Activated T-helper 2 cell treated with anti-CD3 and anti-CD28 coated beads, Interferon-gamma antibody, Interleukin-2, Interleukin-4, amounts not matched to agents 10 μg/mL and 5 μg/mL and 100 μg/mL, durations not matched to agents 14 hours and 24 hours and 36 hours (primary cell): ENCODE measurements around the gene IFNAR1. TPM values are rescaled to one million over a fixed set of nuclear protein-coding genes. Genes with fewer than 3 reads are reported as not detected.
A peak's percentile ranks its signal among the peaks of the same experiment; 100 is the strongest.

Experiments used
- DNase-seq: peaks from one replicate; pipeline ENCODE4 v3.0.0; 2021; ENCODE audit warnings: low spot score
- H3K27ac Mint-ChIP-seq: one replicate; pipeline ENCODE4 v1.8.0; 2021; ENCODE audit warnings: mixed read lengths
- H3K27me3 Mint-ChIP-seq: one replicate; pipeline ENCODE4 v1.8.0; 2021; ENCODE audit warnings: low read depth, mixed read lengths
- H3K36me3 Mint-ChIP-seq: one replicate; pipeline ENCODE4 v1.8.0; 2021; ENCODE audit warnings: low read depth, mixed read lengths
- H3K4me1 Mint-ChIP-seq: one replicate; pipeline ENCODE4 v1.8.0; 2021; ENCODE audit warnings: low read depth, mixed read lengths
- H3K4me3 Mint-ChIP-seq: one replicate; pipeline ENCODE4 v1.8.0; 2021; ENCODE audit warnings: low read depth, mild to moderate bottlenecking, moderate library complexity, mixed read lengths
- H3K9me3 Mint-ChIP-seq: one replicate; pipeline ENCODE4 v1.8.0; 2021; ENCODE audit warnings: mixed read lengths
- intact Hi-C: fragments of 100-400 bp; cut with micrococcal nuclease; formaldehyde crosslinking; loops from one replicate; pipeline ENCODE4 v1.15.1; 2023
- total RNA-seq: library from RNA; stranded (reverse); gene quantifications from 2 replicates; pipeline ENCODE4 v1.2.3, GENCODE V29; 2022

IFNAR1 gene
- total RNA-seq, 1 donor from 2014 or later = 26.8 TPM

DNA sequence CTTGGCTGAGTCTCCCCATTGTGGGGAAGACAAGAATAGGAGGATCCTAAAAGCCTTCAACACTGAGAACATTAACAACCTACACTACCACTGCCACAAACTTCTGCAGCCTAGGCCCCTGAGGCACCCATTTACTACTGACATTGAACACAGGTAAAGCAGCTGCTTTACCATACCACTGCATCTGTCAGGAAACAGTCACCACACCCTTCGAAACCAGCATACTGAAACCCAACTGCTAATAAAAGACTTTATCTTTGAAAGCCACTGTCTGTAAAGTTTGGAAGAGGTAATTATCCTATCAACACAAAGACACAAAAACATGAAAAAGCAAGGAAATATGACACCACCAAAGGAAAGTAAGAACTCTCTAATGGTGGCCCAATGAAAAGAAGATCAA lies 7.4 kb downstream of the IFNAR1 start:
- no peak for DNase-seq
- Mint-ChIP-seq H3K4me1 (peaks cover 52% of the 10 kb centered on the region), H3K9me3 (peaks cover 22% of the 10 kb centered on the region), H3K27me3 (no peaks in the 10 kb centered on the region), H3K27ac (peak overlapping the region; percentile 13), H3K4me3 (peak overlapping the region; percentile 14), H3K36me3 (peaks cover 67% of the 10 kb centered on the region)
- intact Hi-C loops = no loop called here

DNA sequence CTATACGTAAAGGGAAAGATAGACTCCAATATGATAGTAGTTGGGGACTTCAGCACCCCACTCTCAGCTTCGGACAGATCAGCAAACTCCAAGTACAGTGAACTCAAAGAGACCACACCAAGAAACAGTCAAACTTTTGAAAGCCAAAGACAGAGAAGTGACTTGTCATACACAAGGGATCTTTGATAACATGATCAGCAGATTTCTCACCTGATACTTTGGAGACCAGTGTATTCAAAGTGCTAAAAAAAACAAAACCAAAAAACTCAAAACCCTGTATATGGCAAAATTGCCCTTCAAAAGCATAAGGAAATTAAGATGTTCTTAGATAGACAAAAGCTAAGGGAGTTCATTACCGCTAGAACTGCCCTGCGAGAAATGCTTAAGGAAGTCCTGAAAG lies 9.4 kb downstream of the IFNAR1 start:
- DNase-seq = no peak
- H3K36me3 Mint-ChIP-seq = peaks cover 64% of the 10 kb centered on the region
- H3K27me3 Mint-ChIP-seq = no peaks in the 10 kb centered on the region
- H3K9me3 Mint-ChIP-seq = peaks cover 22% of the 10 kb centered on the region
- H3K4me3 Mint-ChIP-seq = no peak overlapping the region
- H3K4me1 Mint-ChIP-seq = peaks cover 41% of the 10 kb centered on the region
- no peak overlapping the region for H3K27ac Mint-ChIP-seq
- intact Hi-C loops = no loop called here

DNA sequence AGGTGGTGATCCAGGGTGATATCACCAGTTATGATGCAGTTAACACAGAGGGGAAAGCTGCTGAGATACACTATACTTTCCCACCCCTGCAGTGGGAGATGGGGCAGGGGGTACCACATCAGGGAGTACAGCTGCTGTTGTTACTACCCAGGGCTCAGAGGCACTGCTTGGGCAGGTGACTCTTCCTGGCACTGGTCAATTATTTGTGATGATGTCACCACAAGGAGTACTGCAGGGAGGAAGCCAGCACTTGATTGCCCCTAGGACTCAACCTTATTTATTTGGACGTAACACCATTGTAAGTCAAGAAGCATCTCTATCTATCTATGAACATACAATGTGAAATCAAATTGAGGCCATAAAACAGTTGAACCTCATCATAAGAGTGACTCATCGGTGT lies 10.1 kb downstream of the IFNAR1 start:
- peaks cover 62% of the 10 kb centered on the region for H3K36me3 Mint-ChIP-seq

DNA sequence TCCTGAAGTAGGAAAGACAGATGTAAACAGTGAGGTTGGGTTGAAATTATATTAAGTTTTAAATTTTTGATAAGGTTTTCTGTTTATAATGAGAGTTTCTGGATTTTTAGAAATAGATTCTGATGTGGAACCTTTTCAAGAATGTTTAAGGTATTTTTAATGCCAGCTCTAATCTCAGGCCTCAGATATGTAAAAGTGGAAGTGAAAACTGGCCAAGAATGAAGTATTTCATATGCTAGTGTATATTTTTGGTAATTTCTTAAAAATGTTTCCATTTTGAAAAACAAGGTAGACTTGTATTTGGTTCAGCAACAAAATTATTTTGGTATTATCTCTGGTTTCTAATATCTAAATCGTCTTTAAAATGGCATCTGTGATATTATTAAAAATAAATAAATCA lies 14.4 kb downstream of the IFNAR1 start:
- Mint-ChIP-seq H3K4me3 (no peak overlapping the region), H3K36me3 (peaks cover 63% of the 10 kb centered on the region), H3K9me3 (peaks cover 2% of the 10 kb centered on the region), H3K4me1 (peaks cover 6% of the 10 kb centered on the region), H3K27me3 (no peaks in the 10 kb centered on the region), H3K27ac (no peak overlapping the region)
- DNase-seq = no peak
- intact Hi-C loops = no loop called here

More for the DNA sequence above, 10.1 kb downstream of the IFNAR1 start:
- H3K27ac Mint-ChIP-seq = no peak overlapping the region
- no peak overlapping the region for H3K4me3 Mint-ChIP-seq
- no peaks in the 10 kb centered on the region for H3K27me3 Mint-ChIP-seq
- DNase-seq = no peak
- intact Hi-C loops = no loop called here
- H3K9me3 Mint-ChIP-seq = peaks cover 22% of the 10 kb centered on the region
- peaks cover 39% of the 10 kb centered on the region for H3K4me1 Mint-ChIP-seq

DNA sequence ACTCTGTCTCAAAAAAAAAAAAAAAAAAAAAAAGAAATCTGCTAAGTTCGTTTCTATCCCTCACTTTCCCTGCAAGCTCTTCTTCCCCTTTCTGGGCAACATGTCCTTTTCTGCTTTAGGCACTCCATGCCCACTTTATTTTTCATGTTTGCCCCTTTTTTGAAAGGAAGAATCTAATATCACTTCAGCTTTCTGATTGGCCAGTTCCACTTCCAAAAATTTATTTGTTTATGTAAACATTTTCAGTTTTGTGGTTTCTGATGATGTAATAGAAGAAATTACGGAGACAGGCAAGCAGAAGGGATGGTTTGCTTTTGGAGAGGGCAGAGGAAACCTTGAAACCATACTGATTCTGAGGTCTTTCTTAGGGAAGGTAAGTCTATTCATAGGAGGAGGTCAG lies 15.1 kb downstream of the IFNAR1 start:
- no peaks in the 10 kb centered on the region for H3K27me3 Mint-ChIP-seq
- intact Hi-C loops = no loop called here
- no peak overlapping the region for H3K27ac Mint-ChIP-seq
- no peak for DNase-seq
- no peak overlapping the region for H3K4me3 Mint-ChIP-seq
- H3K9me3 Mint-ChIP-seq = no peaks in the 10 kb centered on the region
- H3K36me3 Mint-ChIP-seq = peaks cover 58% of the 10 kb centered on the region
- H3K4me1 Mint-ChIP-seq = peaks cover 3% of the 10 kb centered on the region

DNA sequence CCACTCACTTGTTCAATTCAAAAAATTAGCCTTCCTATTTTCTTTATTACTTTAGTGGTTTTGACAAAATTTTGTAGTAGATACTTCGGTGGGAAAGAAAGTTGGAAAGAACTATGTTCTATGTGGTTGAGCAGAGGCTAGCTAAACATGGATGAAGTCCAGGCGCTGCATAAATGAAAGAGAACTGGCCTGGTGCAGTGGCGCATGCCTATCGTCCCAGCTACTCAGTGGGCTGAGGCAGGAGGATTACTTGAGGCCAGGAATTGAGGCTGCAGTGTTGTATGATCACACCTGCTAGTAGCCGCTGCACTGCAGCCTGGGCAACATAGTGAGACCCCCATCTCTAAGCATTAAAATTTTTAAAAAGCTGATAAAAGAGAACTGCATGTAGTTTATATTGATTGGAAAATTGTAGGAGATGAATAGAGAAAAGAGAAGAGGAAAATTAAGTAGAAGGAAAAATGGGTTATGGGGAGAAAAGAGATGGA lies 21.0 kb downstream of the IFNAR1 start:
- Mint-ChIP-seq H3K36me3 (peaks cover 71% of the 10 kb centered on the region), H3K27me3 (no peaks in the 10 kb centered on the region), H3K9me3 (no peaks in the 10 kb centered on the region), H3K27ac (no peak overlapping the region), H3K4me1 (no peaks in the 10 kb centered on the region), H3K4me3 (no peak overlapping the region)
- DNase-seq = no peak
- intact Hi-C loops = no loop called here

DNA sequence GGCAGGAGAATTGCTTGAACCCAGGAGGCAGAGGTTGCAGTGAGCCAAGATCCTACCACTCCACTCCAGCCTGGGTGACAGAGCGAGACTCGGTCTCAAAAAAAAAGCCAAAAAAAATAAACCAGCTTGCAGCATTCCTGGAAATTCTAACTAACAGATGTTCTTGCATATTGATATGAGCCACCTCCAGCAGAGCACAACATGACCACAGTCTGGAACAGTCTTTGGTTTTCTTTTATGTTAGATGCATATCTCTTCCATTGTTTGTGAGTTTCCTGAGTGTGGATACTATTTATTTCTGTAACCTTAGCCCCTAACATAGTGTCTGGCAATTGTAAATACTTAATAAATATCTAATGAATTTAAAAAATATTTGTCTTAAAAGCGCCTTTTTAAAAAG lies 23.9 kb downstream of the IFNAR1 start:
- no peak for DNase-seq
- Mint-ChIP-seq H3K4me1 (peaks cover 1% of the 10 kb centered on the region), H3K27ac (no peak overlapping the region), H3K36me3 (peaks cover 63% of the 10 kb centered on the region), H3K4me3 (no peak overlapping the region), H3K9me3 (no peaks in the 10 kb centered on the region), H3K27me3 (no peaks in the 10 kb centered on the region)
- intact Hi-C loops = no loop called here

DNA sequence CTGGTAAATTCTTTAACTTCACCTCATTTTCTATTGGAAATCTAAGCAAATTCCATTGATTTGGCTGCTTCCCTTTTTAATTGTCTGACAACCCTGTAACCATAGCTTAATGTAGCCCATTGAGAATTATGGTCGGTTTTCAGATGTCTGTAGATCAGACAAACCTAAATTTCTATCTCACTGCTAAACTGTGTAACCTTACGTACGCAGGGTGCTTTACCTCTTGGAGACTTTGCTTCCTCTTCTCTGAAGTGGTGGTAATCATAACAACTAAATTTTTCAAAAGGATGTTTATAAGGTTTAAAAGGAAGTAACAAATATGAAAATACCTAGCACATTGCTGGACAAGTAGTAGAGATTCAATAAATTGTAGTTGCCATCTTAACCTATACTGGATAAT lies 25.9 kb downstream of the IFNAR1 start:
- Mint-ChIP-seq H3K9me3 (no peaks in the 10 kb centered on the region), H3K36me3 (peaks cover 61% of the 10 kb centered on the region), H3K4me3 (no peak overlapping the region), H3K27ac (no peak overlapping the region), H3K27me3 (no peaks in the 10 kb centered on the region), H3K4me1 (peaks cover 7% of the 10 kb centered on the region)
- intact Hi-C loops = no loop called here
- DNase-seq = no peak

DNA sequence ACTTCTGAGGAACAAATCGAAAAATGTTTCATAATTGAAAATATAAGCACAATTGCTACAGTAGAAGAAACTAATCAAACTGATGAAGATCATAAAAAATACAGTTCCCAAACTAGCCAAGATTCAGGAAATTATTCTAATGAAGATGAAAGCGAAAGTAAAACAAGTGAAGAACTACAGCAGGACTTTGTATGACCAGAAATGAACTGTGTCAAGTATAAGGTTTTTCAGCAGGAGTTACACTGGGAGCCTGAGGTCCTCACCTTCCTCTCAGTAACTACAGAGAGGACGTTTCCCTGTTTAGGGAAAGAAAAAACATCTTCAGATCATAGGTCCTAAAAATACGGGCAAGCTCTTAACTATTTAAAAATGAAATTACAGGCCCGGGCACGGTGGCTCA lies 30.6 kb downstream of the IFNAR1 start:
- peak overlapping the region; percentile 47 for H3K27ac Mint-ChIP-seq
- intact Hi-C loops = no loop called here
- H3K4me3 Mint-ChIP-seq = no peak overlapping the region
- H3K4me1 Mint-ChIP-seq = peaks cover 7% of the 10 kb centered on the region
- H3K36me3 Mint-ChIP-seq = peaks cover 44% of the 10 kb centered on the region
- no peaks in the 10 kb centered on the region for H3K9me3 Mint-ChIP-seq
- no peak for DNase-seq
- H3K27me3 Mint-ChIP-seq = no peaks in the 10 kb centered on the region

DNA sequence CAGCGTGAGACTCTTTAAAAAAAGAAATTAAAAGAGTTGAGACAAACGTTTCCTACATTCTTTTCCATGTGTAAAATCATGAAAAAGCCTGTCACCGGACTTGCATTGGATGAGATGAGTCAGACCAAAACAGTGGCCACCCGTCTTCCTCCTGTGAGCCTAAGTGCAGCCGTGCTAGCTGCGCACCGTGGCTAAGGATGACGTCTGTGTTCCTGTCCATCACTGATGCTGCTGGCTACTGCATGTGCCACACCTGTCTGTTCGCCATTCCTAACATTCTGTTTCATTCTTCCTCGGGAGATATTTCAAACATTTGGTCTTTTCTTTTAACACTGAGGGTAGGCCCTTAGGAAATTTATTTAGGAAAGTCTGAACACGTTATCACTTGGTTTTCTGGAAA lies 31.2 kb downstream of the IFNAR1 start:
- DNase-seq = no peak
- peaks cover 38% of the 10 kb centered on the region for H3K36me3 Mint-ChIP-seq
- no peaks in the 10 kb centered on the region for H3K9me3 Mint-ChIP-seq
- intact Hi-C loops = no loop called here
- no peak overlapping the region for H3K4me3 Mint-ChIP-seq
- H3K27me3 Mint-ChIP-seq = no peaks in the 10 kb centered on the region
- no peak overlapping the region for H3K27ac Mint-ChIP-seq
- peaks cover 11% of the 10 kb centered on the region for H3K4me1 Mint-ChIP-seq

DNA sequence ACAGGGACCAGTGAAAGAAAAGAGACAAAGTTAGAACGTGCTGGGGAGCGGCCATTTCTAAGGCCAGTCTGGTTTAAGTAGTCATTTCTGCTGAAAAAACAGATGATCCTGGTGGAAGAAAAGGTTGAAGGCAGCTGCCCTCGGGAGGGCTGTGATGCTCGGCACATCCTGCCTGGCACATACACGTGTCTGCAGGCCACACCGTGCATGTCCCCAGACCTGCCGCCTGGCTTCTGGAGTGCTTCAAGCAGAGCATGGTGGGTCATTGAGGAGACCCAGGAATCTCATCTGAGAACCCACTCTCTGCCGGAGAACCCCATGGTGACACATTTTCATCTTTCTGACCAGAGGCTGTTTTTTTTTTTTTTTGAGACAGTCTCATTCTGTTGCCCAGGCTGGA lies 32.4 kb downstream of the IFNAR1 start:
- intact Hi-C loops = no loop called here
- H3K27ac Mint-ChIP-seq = no peak overlapping the region
- H3K27me3 Mint-ChIP-seq = no peaks in the 10 kb centered on the region
- H3K9me3 Mint-ChIP-seq = no peaks in the 10 kb centered on the region
- no peak for DNase-seq
- H3K36me3 Mint-ChIP-seq = peaks cover 32% of the 10 kb centered on the region
- H3K4me3 Mint-ChIP-seq = no peak overlapping the region
- H3K4me1 Mint-ChIP-seq = peaks cover 19% of the 10 kb centered on the region

DNA sequence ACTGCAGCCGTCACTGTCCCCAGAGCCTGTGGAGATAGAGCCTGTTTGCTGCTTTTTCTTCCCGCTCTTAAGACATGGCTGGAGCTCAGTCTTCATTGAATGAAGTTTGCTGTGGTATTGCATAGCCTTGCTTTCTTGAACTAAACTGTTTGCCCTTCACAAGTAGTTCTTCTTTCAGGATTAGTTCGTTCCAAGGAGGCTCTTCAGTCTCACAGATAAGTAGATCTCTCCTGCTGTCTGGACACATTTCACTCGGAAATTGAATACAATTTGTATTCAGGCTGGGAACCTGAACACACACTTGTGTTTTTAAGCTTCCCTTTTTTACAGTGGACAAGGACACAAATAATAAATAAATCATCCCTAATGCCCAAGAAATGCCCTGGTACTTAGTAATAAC lies 34.7 kb downstream of the IFNAR1 start:
- Mint-ChIP-seq H3K4me3 (no peak overlapping the region), H3K27me3 (no peaks in the 10 kb centered on the region), H3K27ac (no peak overlapping the region), H3K4me1 (peaks cover 24% of the 10 kb centered on the region), H3K9me3 (peaks cover 3% of the 10 kb centered on the region), H3K36me3 (peaks cover 28% of the 10 kb centered on the region)
- intact Hi-C loops = no loop called here
- no peak for DNase-seq

DNA sequence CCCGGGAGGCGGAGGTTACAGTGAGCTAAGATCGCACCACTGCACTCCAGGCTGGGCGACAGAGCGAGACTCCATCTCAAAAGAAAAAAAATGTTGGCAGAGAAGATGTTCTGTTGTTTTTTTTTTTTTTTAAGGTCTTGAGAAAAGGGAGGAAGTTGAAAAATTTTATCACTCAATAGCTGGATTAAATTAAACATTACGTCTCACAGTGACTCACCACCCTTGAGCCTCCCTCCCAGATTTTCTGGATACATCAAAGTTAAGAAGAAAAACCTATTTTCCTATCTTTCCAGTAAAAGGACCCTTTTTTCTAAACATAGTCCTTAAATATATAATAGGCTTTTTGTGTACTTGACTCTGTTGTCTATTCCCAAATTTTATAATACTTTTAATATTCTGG lies 35.5 kb downstream of the IFNAR1 start:
- H3K4me3 Mint-ChIP-seq = no peak overlapping the region
- no peak for DNase-seq
- H3K4me1 Mint-ChIP-seq = peaks cover 21% of the 10 kb centered on the region
- peaks cover 23% of the 10 kb centered on the region for H3K36me3 Mint-ChIP-seq
- no peak overlapping the region for H3K27ac Mint-ChIP-seq
- no peaks in the 10 kb centered on the region for H3K27me3 Mint-ChIP-seq
- peaks cover 3% of the 10 kb centered on the region for H3K9me3 Mint-ChIP-seq
- intact Hi-C loops = loop anchor here (2.0 kb wide), 1 partner anchor 75 kb away; no protein-coding TSS in a partner anchor
